OCI-LY1 (cell line): ENCODE results near the gene AAR2.

Experiments
- H2AFZ ChIP-seq: fragments of 200-600 bp; sonication (generic), shearing (Covaris generic); 2 replicates; pipeline ENCODE4 v1.6.0; 2014; ENCODE audit warnings: antibody characterized with exemption, mild to moderate bottlenecking, low read length
- H3F3A ChIP-seq: fragments of 200-600 bp; sonication (generic), shearing (Covaris generic); 2 replicates; pipeline ENCODE4 v1.6.0; 2014; ENCODE audit warnings: mild to moderate bottlenecking, antibody characterized with exemption, low read length, moderate library complexity; ENCODE audit not compliant: insufficient read depth
- H3K27ac ChIP-seq: fragments of 200-600 bp; sonication (generic); 2 replicates; pipeline ENCODE4 v1.5.1; 2014; ENCODE audit warnings: low read length, mixed run types, mild to moderate bottlenecking, low read depth; ENCODE audit not compliant: poor library complexity, severe bottlenecking
- H3K27me3 ChIP-seq: fragments of 200-600 bp; sonication (generic); 2 replicates; pipeline ENCODE4 v1.6.0; 2014; ENCODE audit warnings: antibody characterized with exemption, mild to moderate bottlenecking, low read length, moderate library complexity; ENCODE audit not compliant: insufficient read depth
- H3K36me3 ChIP-seq: fragments of 200-600 bp; sonication (generic); 2 replicates; pipeline ENCODE4 v1.6.1; 2014; ENCODE audit warnings: mild to moderate bottlenecking, antibody characterized with exemption, low read length, moderate library complexity, mixed read lengths; ENCODE audit not compliant: insufficient read depth
- H3K4me1 ChIP-seq: fragments of 200-600 bp; sonication (generic); 2 replicates; pipeline ENCODE4 v1.5.1; 2014; ENCODE audit warnings: mild to moderate bottlenecking, low read length, moderate library complexity; ENCODE audit not compliant: insufficient read depth, severe bottlenecking
- H3K4me2 ChIP-seq: fragments of 200-600 bp; sonication (generic), shearing (Covaris generic); 2 replicates; pipeline ENCODE4 v1.6.1; 2014; ENCODE audit warnings: low read length
- H3K4me3 ChIP-seq: fragments of 200-600 bp; sonication (generic); 2 replicates; pipeline ENCODE4 v1.5.1; 2014; ENCODE audit warnings: low read length, low read depth, mild to moderate bottlenecking, mixed read lengths; ENCODE audit not compliant: poor library complexity, severe bottlenecking
- H3K79me2 ChIP-seq: fragments of 200-600 bp; shearing (Covaris generic); 2 replicates; pipeline ENCODE4 v1.6.1; 2016; ENCODE audit warnings: mixed run types, low read length, mixed read lengths; ENCODE audit not compliant: insufficient read depth
- H3K9ac ChIP-seq: fragments of 200-600 bp; sonication (generic), shearing (Covaris generic); 2 replicates; pipeline ENCODE4 v1.6.1; 2014; ENCODE audit warnings: mild to moderate bottlenecking, low read length, mixed read lengths
- H3K9me2 ChIP-seq: fragments of 200-600 bp; sonication (generic), shearing (Covaris generic); 2 replicates; pipeline ENCODE4 v1.6.1; 2014; ENCODE audit warnings: low read depth, mild to moderate bottlenecking, low read length, mixed read lengths
- H3K9me3 ChIP-seq: fragments of 200-600 bp; shearing (Covaris generic); 2 replicates; pipeline ENCODE4 v1.6.1; 2014; ENCODE audit warnings: low read length, mixed read lengths
- H4K20me1 ChIP-seq: fragments of 200-600 bp; sonication (generic), shearing (Covaris generic); 2 replicates; pipeline ENCODE4 v1.6.0; 2016; ENCODE audit warnings: mild to moderate bottlenecking, low read length; ENCODE audit not compliant: insufficient read depth
- EZH2 ChIP-seq: fragments of 200-600 bp; sonication (generic), shearing (Covaris generic); IDR thresholded peaks from 2 replicates; pipeline ENCODE4 v1.8.0; 2017; ENCODE audit warnings: borderline replicate concordance, mixed run types, mild to moderate bottlenecking, antibody characterized with exemption, low read length, moderate library complexity, mixed read lengths
- TF ChIP-seq, protein P1 (sequence below): fragments of 200-600 bp; sonication (generic), shearing (Covaris generic); IDR thresholded peaks from 2 replicates; pipeline ENCODE4 v1.5.1; 2017; ENCODE audit warnings: mild to moderate bottlenecking, antibody characterized with exemption, low read length, moderate library complexity, mixed read lengths

AAR2 gene

DNA sequence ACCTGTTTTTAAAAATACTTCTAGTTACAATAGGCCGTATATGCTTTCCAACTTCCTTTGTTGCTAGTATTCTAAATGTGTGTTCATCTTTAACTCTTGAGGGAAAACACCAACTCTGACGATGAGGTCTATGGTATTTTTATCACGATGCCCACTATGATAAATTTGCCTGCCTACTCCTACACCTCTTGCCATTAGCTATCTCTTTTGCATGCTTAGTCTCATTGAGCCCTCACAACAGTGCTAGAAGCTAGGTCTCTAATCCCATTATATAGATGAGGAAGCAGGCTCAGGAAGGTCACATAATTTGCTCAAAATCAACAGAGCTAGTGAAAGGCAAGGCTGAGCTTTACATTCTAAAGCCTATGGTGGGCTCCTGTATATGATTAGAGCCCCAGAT, 13.2 kb downstream of the AAR2 start:
- Histone ChIP-seq H3K4me1 (no peaks in the 10 kb centered on the region), H3K27me3 (no peaks in the 10 kb centered on the region), H3K4me2 (no peak overlapping the region), H3K9me2 (no peaks in the 10 kb centered on the region), H3K4me3 (no peak overlapping the region), H3K79me2 (no peaks in the 10 kb centered on the region), H3F3A (no peaks in the 10 kb centered on the region), H3K27ac (no peak overlapping the region), H3K9ac (no peak overlapping the region), H2AFZ (no peak overlapping the region), H3K36me3 (peaks cover 87% of the 10 kb centered on the region), H3K9me3 (no peaks in the 10 kb centered on the region), H4K20me1 (no peaks in the 10 kb centered on the region)
- TF ChIP-seq EZH2 = no peak
- TF ChIP-seq, protein P1, sequence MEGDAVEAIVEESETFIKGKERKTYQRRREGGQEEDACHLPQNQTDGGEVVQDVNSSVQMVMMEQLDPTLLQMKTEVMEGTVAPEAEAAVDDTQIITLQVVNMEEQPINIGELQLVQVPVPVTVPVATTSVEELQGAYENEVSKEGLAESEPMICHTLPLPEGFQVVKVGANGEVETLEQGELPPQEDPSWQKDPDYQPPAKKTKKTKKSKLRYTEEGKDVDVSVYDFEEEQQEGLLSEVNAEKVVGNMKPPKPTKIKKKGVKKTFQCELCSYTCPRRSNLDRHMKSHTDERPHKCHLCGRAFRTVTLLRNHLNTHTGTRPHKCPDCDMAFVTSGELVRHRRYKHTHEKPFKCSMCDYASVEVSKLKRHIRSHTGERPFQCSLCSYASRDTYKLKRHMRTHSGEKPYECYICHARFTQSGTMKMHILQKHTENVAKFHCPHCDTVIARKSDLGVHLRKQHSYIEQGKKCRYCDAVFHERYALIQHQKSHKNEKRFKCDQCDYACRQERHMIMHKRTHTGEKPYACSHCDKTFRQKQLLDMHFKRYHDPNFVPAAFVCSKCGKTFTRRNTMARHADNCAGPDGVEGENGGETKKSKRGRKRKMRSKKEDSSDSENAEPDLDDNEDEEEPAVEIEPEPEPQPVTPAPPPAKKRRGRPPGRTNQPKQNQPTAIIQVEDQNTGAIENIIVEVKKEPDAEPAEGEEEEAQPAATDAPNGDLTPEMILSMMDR = no peak

DNA sequence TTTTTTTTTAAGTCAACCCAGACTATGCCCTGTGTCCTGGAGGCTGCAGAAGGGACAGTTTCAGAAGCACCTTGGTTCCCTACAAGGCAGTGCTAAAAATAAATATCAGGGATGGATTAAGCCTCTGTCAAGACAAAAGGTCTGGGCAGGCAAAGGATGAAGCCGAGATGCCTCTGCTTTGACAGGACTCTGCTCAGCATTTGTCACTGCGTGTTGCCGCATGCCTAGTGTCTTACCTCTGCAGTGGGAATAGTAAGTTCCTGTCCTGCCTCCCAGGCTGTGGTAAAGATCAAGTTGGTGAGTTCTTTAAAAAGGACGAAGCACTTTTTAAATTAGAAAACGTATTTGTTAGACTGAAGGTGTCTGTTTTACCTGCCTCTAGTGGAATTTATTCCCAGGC, 15.1 kb downstream of the AAR2 start:
- Histone ChIP-seq H2AFZ (no peak overlapping the region), H3K4me2 (no peak overlapping the region), H3K9me3 (no peaks in the 10 kb centered on the region), H3K9me2 (no peaks in the 10 kb centered on the region), H3K27me3 (no peaks in the 10 kb centered on the region), H3K36me3 (peaks cover 77% of the 10 kb centered on the region), H3K4me3 (no peak overlapping the region), H3K79me2 (no peaks in the 10 kb centered on the region), H3F3A (no peaks in the 10 kb centered on the region), H3K9ac (no peak overlapping the region), H3K4me1 (no peaks in the 10 kb centered on the region), H3K27ac (no peak overlapping the region), H4K20me1 (no peaks in the 10 kb centered on the region)
- TF ChIP-seq, protein P1 = no peak
- TF ChIP-seq EZH2 = no peak

DNA sequence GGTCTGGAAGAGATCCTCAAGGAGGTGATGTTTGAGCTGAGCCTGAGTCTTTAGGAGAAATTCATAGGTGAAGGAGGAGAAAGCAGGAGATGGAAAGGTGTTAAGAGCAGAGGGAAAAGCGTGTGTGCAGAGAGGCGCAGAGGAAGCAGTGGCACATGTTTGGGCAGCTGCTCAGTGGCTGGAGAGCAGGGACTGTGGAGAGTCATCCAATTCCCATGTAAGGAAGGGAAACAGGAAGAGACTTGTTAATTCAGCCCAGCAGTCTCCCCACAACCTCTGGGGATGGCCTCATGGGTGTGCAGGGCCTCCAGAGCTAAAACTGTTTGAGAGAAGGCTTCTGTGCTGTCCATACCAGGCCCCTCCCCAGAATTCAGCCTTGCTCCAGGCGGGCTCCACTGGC, 16.2 kb downstream of the AAR2 start:
- TF ChIP-seq, protein P1 = no peak
- TF ChIP-seq EZH2 = no peak
- no peaks in the 10 kb centered on the region for H3K9me3 ChIP-seq
- peaks cover 74% of the 10 kb centered on the region for H3K36me3 ChIP-seq

More for the DNA sequence above, 16.2 kb downstream of the AAR2 start:
- no peaks in the 10 kb centered on the region for H3K4me1 ChIP-seq
- H3K4me2 ChIP-seq = no peak overlapping the region
- no peak overlapping the region for H2AFZ ChIP-seq
- H4K20me1 ChIP-seq = no peaks in the 10 kb centered on the region
- H3K9me2 ChIP-seq = no peaks in the 10 kb centered on the region
- H3K79me2 ChIP-seq = no peaks in the 10 kb centered on the region
- no peaks in the 10 kb centered on the region for H3F3A ChIP-seq
- H3K4me3 ChIP-seq = no peak overlapping the region
- no peak overlapping the region for H3K9ac ChIP-seq
- H3K27ac ChIP-seq = no peak overlapping the region
- H3K27me3 ChIP-seq = no peaks in the 10 kb centered on the region
